Karpas-422 (cell line): ENCODE data around the gene PLAC8L1. TPM values are rescaled to one million over a fixed set of nuclear protein-coding genes. Genes with fewer than 3 reads are reported as not detected.
"Not testable (repeated sequence)": the region's sequence is repeated elsewhere in the genome, so short reads cannot be mapped to it uniquely, and the experiment has no call there.

Source experiments
- DNase-seq: peaks from one replicate; pipeline ENCODE4 v3.0.0-alpha.2; 2015
- H2AFZ ChIP-seq: fragments of 200-600 bp; sonication (generic); 2 replicates; pipeline ENCODE4 v1.6.1; 2014; ENCODE audit warnings: antibody characterized with exemption, low read length, mixed read lengths
- H3K27ac ChIP-seq: fragments of 200-600 bp; sonication (generic); 2 replicates; pipeline ENCODE4 v1.5.1; 2014; ENCODE audit warnings: mild to moderate bottlenecking, low read length, moderate library complexity
- H3K27me3 ChIP-seq: fragments of 200-600 bp; sonication (generic); 2 replicates; pipeline ENCODE4 v1.6.1; 2014; ENCODE audit warnings: low read length, mixed read lengths
- H3K36me3 ChIP-seq: fragments of 200-600 bp; sonication (generic); 2 replicates; pipeline ENCODE4 v1.6.1; 2014; ENCODE audit warnings: low read length, mixed read lengths; ENCODE audit not compliant: insufficient read depth
- H3K4me1 ChIP-seq: fragments of 200-600 bp; sonication (generic); 2 replicates; pipeline ENCODE4 v1.6.1; 2014; ENCODE audit warnings: mild to moderate bottlenecking, low read length, mixed read lengths
- H3K4me2 ChIP-seq: fragments of 200-600 bp; sonication (generic); 2 replicates; pipeline ENCODE4 v1.6.1; 2014; ENCODE audit warnings: low read length, low read depth, mild to moderate bottlenecking; ENCODE audit not compliant: poor library complexity, severe bottlenecking
- H3K4me3 ChIP-seq: fragments of 200-600 bp; sonication (generic); 2 replicates; pipeline ENCODE4 v1.5.1; 2014; ENCODE audit warnings: mild to moderate bottlenecking, antibody characterized with exemption, low read length, mixed read lengths
- H3K79me2 ChIP-seq: fragments of 200-600 bp; sonication (generic); 2 replicates; pipeline ENCODE4 v1.6.1; 2014; ENCODE audit warnings: mild to moderate bottlenecking, low read length, mixed read lengths
- H3K9ac ChIP-seq: fragments of 200-600 bp; sonication (generic); 2 replicates; pipeline ENCODE4 v1.6.0; 2014; ENCODE audit warnings: low read length
- H3K9me2 ChIP-seq: fragments of 200-600 bp; sonication (generic), shearing (Covaris generic); replicated peaks from 2 replicates; pipeline ENCODE4 v1.6.0; 2014; ENCODE audit warnings: mild to moderate bottlenecking, low read length, moderate library complexity; ENCODE audit not compliant: insufficient read depth
- H3K9me3 ChIP-seq: fragments of 300-700, 200-600 bp; sonication (generic); 2 replicates; pipeline ENCODE4 v1.6.1; 2014; ENCODE audit warnings: low read length, mixed read lengths
- H4K20me1 ChIP-seq: fragments of 200-600 bp; sonication (generic); 2 replicates; pipeline ENCODE4 v1.6.1; 2014; ENCODE audit warnings: mild to moderate bottlenecking, antibody characterized with exemption, low read length, low read depth; ENCODE audit not compliant: insufficient read depth
- total RNA-seq: library from RNA; depleted of rRNA; stranded (reverse); fragments of >200 nt; shearing (Covaris generic); gene quantifications from 2 replicates; pipeline ENCODE4 v1.2.3, GENCODE V29; 2014; ENCODE audit warnings: low replicate concordance; rRNA removed

PLAC8L1 gene, protein sequence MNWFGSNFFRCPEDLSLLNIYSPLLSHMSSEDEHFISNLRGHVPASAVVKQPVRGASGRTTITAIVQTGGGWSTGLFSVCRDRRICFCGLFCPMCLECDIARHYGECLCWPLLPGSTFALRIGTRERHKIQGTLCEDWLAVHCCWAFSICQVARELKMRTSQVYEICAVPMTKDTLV
- 2.0 TPM in 1 of 2 replicates, not detected in the other for total RNA-seq

DNA sequence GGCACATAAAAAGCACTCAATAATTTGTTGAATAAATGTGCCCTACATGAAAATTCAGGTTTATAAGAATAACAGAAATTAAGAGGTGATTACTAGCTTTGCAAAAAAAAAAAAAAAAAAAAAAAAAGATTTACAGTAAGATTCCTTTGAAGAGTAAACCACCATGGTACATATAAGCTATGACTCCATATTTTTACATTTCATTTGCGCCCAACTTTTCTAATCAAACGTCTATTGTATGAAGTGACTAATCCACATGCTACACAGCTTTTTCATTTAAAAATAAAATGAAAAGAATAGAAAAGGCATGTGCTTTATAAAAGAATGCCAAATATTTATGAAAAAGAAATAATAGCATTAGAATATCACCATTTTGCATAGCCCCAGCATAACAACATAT lies at the start of gene PLAC8L1:
Gene PLAC8L1 (minus strand): TSS at position 101 of the 400 bp plus-strand sequence. CDS start 1,266 bp downstream, outside the sequence.
- H3K4me1 ChIP-seq, result peaks cover 6% of the 10 kb centered on the region; the same call in 1 of the 2 replicates

DNA sequence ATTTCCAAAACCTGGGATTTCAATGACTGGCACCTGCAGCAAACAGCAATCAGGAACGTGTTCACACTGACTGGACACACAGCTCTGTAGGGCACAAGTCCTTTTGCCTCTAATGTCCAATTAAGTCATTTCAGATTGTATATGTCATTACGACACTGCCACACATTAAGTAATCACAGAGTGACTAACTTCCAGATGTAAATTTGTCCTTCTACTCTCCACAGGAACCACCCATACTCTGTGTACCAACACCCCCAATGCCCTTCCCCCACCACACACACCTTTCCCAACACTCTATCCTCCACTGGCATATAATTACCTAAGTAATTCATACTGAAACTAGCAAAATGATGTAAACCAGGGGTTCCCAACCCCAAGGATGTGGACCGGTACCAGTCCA lies 46.6 kb upstream of the PLAC8L1 start:
- no peak overlapping the region for H3K27ac ChIP-seq
- peaks cover 11% of the 10 kb centered on the region for H3K79me2 ChIP-seq
- H4K20me1 ChIP-seq, result no peaks in the 10 kb centered on the region
- H2AFZ ChIP-seq, result no peak overlapping the region
- no peak overlapping the region for H3K4me3 ChIP-seq
- peaks cover 66% of the 10 kb centered on the region for H3K36me3 ChIP-seq
- no peaks in the 10 kb centered on the region for H3K4me1 ChIP-seq
- H3K9me2 ChIP-seq, result no peaks in the 10 kb centered on the region
- H3K9ac ChIP-seq, result no peak overlapping the region
- no peaks in the 10 kb centered on the region for H3K27me3 ChIP-seq
- no peaks in the 10 kb centered on the region for H3K9me3 ChIP-seq
- DNase-seq, result no peak
- no peak overlapping the region for H3K4me2 ChIP-seq

More for the DNA sequence above, at the start of gene PLAC8L1:
- Histone ChIP-seq H3K27me3 (no peaks in the 10 kb centered on the region), H3K36me3 (0 out of 2 replicates have a peak, but pooled peaks cover 5% of the 10 kb centered on the region), H3K4me3 (no peak within 1 kb of the TSS), H3K9me3 (no peaks in the 10 kb centered on the region), H3K9me2 (no peaks in the 10 kb centered on the region), H3K4me2 (no peak within 1 kb of the TSS), H4K20me1 (no peaks in the 10 kb centered on the region), H3K79me2 (no peaks in the 10 kb centered on the region), H2AFZ (no peak within 1 kb of the TSS), H3K9ac (no peak within 1 kb of the TSS), H3K27ac (no peak within 1 kb of the TSS)
- DNase-seq, result no peak

DNA sequence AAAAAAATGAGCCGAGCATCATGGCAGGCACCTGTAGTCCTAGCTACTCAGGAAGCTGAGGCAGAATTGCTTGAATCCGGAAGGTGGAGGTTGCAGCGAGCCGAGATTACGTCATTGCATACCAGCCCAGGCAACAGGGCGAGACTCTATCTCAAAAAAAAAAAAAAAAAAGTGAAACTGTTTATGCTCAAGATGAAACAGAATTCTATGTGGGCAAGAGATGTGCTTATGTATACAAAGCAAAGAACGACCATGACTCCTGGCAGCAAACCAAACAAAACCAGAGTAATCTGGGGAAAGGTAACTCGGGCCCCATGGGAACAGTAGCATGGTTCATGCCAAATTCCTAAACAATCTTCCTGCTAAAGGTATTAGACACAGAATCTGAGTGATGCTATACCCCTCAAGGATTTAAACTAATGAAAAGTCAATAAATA lies 32.6 kb upstream of the PLAC8L1 start:
- H3K36me3 ChIP-seq, result peaks cover 31% of the 10 kb centered on the region
- H3K79me2 ChIP-seq, result peaks cover 3% of the 10 kb centered on the region; the same call in 1 of the 2 replicates
- no peaks in the 10 kb centered on the region for H3K27me3 ChIP-seq
- H4K20me1 ChIP-seq, result peaks cover 1% of the 10 kb centered on the region; the same call in 1 of the 2 replicates
- no peaks in the 10 kb centered on the region for H3K9me2 ChIP-seq
- H3K4me1 ChIP-seq, result no peaks in the 10 kb centered on the region
- H3K4me2 ChIP-seq, result no peak overlapping the region
- H3K27ac ChIP-seq, result no peak overlapping the region
- no peak overlapping the region for H3K4me3 ChIP-seq
- H3K9ac ChIP-seq, result no peak overlapping the region
- no peak for DNase-seq
- no peaks in the 10 kb centered on the region for H3K9me3 ChIP-seq
- H2AFZ ChIP-seq, result no peak overlapping the region

DNA sequence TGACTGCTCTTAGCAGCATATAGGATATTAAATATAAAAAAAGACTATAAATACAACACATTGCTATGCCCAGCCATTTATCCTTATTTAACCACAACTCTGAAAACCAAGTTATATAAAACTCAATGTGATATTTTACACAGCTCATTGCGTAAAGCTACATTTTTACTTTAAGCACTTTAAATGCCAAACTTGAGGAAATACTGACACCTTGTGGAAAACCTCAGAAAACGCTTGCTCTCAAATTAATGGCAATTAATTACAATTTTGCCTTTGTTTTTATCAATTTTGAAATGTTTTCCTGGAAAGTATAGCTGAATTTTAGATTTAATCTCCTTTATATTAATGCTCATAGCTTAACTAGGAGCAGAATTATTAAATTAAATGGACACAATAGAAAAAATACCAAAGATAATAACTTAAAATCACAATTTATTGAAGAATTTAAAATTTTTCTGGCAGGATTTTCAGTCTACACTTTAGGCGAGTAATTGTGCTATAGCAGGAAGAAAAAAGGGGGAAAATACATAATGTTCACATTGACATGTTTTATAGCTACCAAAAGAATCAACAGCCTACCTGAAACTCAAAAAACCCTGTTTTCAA lies 25.2 kb upstream of the PLAC8L1 start:
- H3K27ac ChIP-seq, result no peak overlapping the region
- peaks cover 13% of the 10 kb centered on the region for H3K4me1 ChIP-seq
- H3K79me2 ChIP-seq, result peaks cover 4% of the 10 kb centered on the region; the same call in 1 of the 2 replicates
- no peaks in the 10 kb centered on the region for H3K27me3 ChIP-seq
- no peaks in the 10 kb centered on the region for H3K9me2 ChIP-seq
- H3K9me3 ChIP-seq, result no peaks in the 10 kb centered on the region
- H4K20me1 ChIP-seq, result peaks cover 4% of the 10 kb centered on the region
- H3K9ac ChIP-seq, result no peak overlapping the region
- H3K36me3 ChIP-seq, result peaks cover 54% of the 10 kb centered on the region
- no peak overlapping the region for H2AFZ ChIP-seq
- peak; percentile 68 for DNase-seq
- no peak overlapping the region for H3K4me2 ChIP-seq
- no peak overlapping the region for H3K4me3 ChIP-seq

DNA sequence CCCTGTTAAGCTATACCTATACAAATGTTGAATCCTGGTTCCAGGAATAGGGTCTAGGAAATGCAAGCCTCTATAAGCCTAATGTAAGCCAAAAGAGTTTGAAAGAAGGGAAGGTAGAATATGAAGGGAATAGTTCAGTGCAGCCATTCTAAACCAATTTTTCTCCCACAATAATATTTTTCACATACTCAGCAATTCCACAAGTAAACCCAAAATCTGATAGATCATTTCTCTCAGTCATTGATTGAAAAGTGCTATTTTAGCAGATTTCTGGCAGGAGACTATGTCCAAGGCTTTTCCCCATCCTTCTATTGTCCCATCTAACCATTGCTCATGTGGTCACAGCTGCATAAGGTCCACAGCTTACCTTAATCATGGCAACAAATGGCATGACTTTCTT lies 20.7 kb upstream of the PLAC8L1 start:
- Histone ChIP-seq H4K20me1 (no peaks in the 10 kb centered on the region), H3K4me2 (no peak overlapping the region), H3K4me1 (peaks cover 24% of the 10 kb centered on the region)

DNA sequence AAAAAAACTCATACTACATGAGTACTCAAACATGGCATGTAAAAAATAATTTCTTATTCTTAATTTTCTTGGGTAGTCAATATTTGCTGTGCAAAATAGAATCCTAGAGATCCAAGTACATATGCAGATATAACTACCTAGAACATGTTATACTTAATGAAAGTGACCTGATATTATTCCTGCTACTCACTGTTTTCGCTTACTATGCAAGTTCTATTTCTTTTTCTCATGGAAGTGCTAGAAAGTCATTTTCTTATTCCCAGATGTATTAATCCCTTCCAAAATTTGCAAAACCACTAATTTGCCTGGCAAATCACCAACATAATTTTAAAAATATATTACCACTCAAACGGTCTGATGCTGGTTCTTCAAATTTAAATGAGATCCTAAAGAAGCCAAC lies 19.2 kb upstream of the PLAC8L1 start:
- no peak overlapping the region for H3K4me2 ChIP-seq
- H3K27me3 ChIP-seq, result no peaks in the 10 kb centered on the region
- H2AFZ ChIP-seq, result no peak overlapping the region
- H3K9me3 ChIP-seq, result no peaks in the 10 kb centered on the region
- DNase-seq, result no peak
- H3K27ac ChIP-seq, result no peak overlapping the region
- H3K36me3 ChIP-seq, result peaks cover 88% of the 10 kb centered on the region
- H3K79me2 ChIP-seq, result peaks cover 4% of the 10 kb centered on the region; the same call in 1 of the 2 replicates
- peaks cover 24% of the 10 kb centered on the region for H3K4me1 ChIP-seq
- H3K4me3 ChIP-seq, result no peak overlapping the region
- no peaks in the 10 kb centered on the region for H4K20me1 ChIP-seq
- no peak overlapping the region for H3K9ac ChIP-seq
- 0 out of 2 replicates have a peak, but pooled peaks cover 3% of the 10 kb centered on the region for H3K9me2 ChIP-seq

More for the DNA sequence above, 20.7 kb upstream of the PLAC8L1 start:
- H2AFZ ChIP-seq, result no peak overlapping the region
- H3K79me2 ChIP-seq, result peaks cover 4% of the 10 kb centered on the region; the same call in 1 of the 2 replicates
- 0 out of 2 replicates have a peak, but pooled peaks cover 3% of the 10 kb centered on the region for H3K9me2 ChIP-seq
- no peaks in the 10 kb centered on the region for H3K27me3 ChIP-seq
- DNase-seq, result no peak
- H3K4me3 ChIP-seq, result no peak overlapping the region
- peaks cover 81% of the 10 kb centered on the region for H3K36me3 ChIP-seq
- H3K9me3 ChIP-seq, result no peaks in the 10 kb centered on the region
- no peak overlapping the region for H3K27ac ChIP-seq
- no peak overlapping the region for H3K9ac ChIP-seq

DNA sequence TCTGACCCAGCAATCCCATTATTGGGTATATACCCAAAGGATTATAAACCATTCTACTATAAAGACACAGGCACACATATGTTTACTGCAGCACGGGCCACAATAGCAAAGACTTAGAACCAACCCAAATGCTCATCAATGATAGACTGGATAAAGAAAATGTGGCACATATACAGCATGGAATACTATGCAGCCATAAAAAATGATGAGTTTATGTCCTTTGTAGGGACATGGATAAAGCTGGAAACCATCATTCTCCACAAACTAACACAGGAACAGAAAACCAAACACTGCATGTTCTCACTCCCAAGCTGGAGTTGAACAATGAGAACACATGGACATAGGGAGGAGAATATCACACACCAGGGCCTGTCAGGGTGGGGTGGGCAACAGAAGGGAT lies 16.1 kb upstream of the PLAC8L1 start:
- not testable (repeated sequence) for H3K27ac ChIP-seq, H3K4me3 ChIP-seq, H3K9me3 ChIP-seq, H3K79me2 ChIP-seq, H3K4me2 ChIP-seq, H3K27me3 ChIP-seq, H2AFZ ChIP-seq, DNase-seq, H3K9me2 ChIP-seq, H4K20me1 ChIP-seq, H3K9ac ChIP-seq
- peaks cover 86% of the 10 kb centered on the region for H3K36me3 ChIP-seq
- peaks cover 25% of the 10 kb centered on the region for H3K4me1 ChIP-seq

DNA sequence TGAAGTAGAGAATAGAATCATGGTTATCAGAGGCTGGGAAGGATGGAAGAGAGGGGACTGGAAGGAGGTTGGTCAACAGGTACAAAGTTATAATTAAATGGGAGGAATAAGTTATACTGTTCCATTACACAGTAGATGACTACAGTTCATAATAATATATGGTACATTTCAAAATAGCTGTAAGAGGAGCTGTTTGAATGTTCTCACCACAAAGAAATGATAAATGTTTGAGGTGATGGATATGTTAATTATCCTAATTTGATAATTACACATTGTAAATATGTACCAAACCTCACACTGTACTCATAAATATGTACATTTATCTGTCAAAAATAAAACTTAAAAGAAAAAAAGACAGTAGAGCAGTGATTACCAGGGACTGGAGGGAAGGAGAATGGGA lies 12.9 kb upstream of the PLAC8L1 start:
- no peak overlapping the region for H3K27ac ChIP-seq
- no peak overlapping the region for H3K9ac ChIP-seq
- H3K4me3 ChIP-seq, result no peak overlapping the region
- H4K20me1 ChIP-seq, result no peaks in the 10 kb centered on the region
- H3K4me2 ChIP-seq, result no peak overlapping the region
- peaks cover 8% of the 10 kb centered on the region for H3K4me1 ChIP-seq
- H3K9me2 ChIP-seq, result no peaks in the 10 kb centered on the region
- H3K27me3 ChIP-seq, result no peaks in the 10 kb centered on the region
- no peaks in the 10 kb centered on the region for H3K9me3 ChIP-seq
- DNase-seq, result no peak
- H2AFZ ChIP-seq, result no peak overlapping the region
- H3K79me2 ChIP-seq, result no peaks in the 10 kb centered on the region
- peaks cover 76% of the 10 kb centered on the region for H3K36me3 ChIP-seq
